COLO668 (cell line): Measurements from ENCODE around the gene FICD.
A peak's percentile ranks its signal among the peaks of the same experiment; 100 is the strongest.
"Not testable (repeated sequence)": the region's sequence is repeated elsewhere in the genome, so short reads cannot be mapped to it uniquely, and the experiment has no call there.

ENCODE experiments used
- DNase-seq: peaks from one replicate; lab custom pipeline; 2025; ENCODE audit not compliant: unreplicated experiment; lab: John Stamatoyannopoulos, UW

FICD gene

DNA sequence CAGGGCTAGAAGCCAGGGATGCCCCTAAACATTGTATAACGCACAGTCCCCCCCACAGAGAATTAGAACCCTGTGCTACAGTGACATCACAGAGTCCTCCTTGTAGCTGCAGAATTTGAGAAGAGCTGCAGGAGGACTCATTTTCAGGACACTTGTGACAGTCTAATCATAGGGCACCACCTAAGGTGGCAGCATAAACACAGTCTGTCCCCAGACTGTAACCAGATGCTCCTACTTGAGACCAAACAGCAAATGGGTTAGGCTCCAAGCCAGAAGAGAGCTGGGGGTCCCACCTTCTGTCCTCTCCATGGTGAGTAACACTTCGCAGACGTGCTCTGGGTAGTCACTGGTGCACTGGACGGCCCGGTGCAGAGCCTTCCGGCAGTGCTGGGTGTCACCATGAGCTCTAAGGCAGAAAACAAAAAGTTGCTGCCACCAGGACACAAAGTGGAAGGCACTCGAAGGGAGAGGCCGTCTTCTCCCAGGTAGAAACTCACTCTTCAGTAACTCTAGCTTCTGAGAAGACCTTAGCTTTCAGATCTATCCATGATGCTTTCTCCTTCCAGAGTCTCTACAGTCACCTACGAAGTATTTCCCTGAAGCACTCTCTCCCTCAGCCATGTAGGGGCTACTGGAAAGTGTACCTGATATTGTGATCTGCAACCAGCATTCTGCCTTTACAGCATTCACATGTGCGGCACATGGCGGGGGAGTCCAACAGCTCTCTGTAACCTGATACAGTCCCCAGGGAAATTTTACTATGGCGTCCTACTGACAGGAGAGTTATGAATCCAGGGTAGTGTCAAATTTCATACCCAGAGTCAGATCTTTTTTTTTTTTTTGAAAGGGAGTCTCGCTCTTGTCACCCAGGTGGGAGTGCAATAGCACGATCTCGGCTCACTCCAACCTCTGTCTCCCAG, 17.1 kb downstream of the FICD start:
- no peak for DNase-seq

DNA sequence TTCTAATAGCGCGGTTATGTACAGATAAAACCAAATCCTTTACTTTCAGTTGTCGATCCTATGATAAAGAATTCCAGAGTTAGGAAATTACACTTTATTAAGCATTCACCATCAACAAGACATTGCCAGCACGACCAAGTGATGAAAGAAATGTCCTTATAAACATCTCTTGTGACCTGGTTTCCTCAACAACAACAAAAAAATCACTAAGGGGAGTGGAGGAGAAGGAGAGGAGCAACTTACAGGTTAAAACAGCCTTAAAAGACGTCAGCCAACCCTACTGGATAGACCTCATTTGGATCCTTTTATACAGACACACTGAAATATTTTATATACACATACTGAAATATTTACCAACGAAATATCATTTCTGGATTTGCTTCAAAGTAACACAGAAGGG, 23.1 kb downstream of the FICD start:
- no peak for DNase-seq

DNA sequence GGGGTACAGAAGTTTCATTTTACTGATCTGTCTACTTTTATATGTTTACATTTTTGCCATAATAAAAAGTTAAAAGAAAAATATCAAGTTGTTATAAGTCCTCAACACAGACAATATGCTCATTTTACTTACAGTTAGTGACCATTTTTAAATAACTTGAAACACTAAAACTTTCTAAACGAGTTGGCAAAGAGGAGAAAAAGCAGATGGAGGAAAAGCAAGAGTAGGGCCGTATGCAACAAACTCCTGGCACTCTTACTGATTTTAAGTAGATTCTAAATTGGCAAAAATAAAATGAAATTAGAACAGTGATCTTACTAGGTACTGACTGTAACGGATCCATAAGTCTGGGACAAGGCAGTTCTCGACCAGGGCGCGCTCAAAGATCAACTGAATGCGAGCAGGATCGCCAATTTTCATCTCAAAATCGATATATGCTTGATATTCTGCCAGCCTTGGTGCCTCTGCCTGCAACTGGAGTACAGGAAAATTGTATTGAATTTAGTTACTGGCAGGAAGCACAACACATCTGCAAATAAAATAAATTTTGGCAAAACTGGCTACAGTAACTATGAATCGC, 23.6 kb downstream of the FICD start:
- no peak for DNase-seq

DNA sequence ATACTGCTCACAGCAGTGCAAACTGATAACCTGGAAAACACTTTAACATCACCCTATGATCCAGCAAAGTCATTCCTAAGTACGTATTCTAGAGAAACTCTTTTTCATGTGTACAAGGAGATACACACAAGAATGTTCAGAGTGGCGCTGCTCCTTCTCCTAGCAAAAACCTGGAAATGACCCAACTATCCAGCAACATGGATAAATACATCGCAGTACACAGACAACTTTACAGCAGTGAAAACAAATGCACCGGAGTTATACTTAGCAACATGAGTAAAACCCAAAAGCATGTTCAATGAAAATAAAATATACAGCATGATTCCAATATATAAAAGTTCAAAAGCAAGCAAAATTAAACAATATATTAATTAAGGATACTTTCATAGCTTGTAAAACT, 27.2 kb downstream of the FICD start:
- no peak for DNase-seq

DNA sequence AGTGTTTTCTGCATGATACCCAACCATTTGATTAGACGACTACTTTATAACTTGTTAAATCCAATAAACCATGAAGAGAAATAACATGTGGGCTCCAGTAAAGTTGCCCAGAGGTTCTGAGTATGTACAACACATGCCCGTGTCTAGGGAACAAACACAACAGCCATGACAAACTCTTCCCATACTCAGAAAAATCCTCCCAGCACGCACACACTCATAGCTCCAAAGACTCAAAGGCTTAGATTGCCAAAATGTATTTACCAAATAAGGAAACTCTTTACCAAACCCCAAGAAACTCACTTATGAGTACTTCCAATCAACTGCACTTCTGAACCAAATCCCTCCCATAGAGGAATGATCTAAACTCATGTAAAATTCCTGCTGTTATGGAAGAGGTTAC, 28.6 kb downstream of the FICD start:
- no peak for DNase-seq

DNA sequence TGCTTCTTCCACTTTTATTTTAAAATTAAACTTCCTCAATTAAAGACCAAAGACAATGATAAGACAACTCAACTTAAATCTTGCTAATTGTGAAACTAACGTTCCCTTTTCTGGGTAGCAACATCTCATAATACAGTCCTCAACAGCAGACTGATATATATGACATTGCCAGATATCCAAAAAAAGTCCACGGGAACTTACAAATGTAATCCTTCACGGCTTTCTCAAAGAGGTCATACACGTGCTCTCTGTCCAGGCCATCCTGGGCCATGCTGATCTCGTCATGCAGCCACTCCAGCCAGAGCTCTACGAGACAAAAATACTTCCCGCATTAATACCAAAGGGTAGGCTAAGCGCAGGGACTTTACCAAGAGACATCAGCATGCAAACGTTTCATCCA, 32.6 kb downstream of the FICD start:
- DNase-seq, result no peak

DNA sequence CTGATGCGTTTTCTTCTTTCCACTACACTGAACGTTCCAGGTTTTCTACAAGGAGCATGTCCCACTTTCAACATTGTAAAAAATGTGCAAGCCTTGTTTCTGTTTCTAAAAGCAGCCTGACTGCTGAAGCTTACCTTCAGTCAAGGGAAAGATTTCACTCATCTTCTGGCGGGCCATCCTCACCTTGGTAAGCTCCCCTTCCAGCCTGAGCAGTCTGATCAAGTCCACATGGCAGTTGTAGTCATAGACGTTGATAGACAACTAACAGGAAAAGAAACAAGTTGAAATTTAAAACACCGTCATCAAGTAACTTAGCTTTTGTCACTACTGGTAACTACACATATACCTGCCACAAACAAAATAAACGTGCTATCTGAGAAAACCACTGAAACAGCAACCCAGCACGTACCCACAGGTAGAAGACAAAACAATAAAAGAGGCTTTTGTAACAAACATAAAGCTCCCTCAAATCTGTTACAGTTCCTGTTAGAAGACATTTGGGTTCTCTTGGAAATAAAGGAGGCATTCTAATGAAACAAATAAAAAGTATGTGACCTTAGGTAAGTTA, 34.0 kb downstream of the FICD start:
- no peak for DNase-seq

DNA sequence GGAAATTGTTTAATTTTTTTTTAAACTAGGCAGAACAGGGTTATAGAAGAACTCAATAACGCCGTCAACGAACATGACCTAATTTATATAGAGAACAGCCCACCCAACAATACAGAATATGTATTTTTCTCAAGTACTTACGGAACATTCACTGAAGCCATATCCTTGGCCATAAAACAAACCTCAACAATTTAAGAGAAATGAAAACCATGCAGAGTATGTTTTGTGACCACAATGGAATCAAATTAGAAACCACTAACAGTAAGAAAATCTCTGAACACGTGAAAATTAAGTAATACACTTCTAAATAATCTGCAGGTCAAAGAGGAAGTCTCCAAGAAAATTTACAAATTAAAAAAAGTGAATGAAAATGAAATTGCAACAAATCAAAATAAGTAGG, 36.5 kb downstream of the FICD start:
- no peak for DNase-seq

DNA sequence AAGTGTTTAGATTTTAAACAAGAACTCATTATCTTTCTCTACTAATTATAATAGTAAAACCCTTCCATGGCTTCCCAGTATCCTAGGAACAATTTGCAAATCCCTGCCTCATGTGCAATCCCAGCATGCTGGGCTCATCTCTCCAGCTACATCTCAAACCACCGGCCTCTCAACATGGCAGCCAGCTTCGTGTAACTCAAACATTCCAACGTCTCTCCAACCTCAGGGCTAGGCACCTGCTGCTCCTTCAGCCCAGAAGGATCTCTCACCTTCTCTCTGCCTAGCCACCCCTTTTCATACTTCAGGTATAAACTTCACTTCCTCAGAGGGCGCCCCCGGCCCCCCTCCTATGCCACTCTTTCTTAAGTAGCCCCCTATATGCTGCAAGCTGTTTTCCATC, 38.7 kb downstream of the FICD start:
- DNase-seq, result no peak

DNA sequence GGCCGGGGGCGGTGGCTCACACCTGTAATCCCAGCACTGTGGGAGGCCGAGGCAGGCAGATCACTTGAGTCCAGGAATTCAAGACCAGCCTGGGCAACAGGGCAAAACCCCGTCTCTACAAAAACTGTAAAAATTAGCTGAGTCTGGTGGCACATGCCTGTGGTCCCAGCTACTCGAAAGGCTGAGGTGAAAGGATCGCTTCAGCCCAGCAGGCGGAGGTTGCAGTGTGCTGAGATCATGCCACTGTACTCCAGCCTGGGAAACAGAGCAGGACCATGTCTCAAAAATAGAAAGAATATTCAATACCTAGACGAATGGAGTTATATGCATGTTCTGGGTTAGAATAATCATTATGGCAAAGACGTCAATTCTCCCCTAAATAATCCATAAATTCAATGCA, 40.3 kb downstream of the FICD start:
- not testable (repeated sequence) for DNase-seq

DNA sequence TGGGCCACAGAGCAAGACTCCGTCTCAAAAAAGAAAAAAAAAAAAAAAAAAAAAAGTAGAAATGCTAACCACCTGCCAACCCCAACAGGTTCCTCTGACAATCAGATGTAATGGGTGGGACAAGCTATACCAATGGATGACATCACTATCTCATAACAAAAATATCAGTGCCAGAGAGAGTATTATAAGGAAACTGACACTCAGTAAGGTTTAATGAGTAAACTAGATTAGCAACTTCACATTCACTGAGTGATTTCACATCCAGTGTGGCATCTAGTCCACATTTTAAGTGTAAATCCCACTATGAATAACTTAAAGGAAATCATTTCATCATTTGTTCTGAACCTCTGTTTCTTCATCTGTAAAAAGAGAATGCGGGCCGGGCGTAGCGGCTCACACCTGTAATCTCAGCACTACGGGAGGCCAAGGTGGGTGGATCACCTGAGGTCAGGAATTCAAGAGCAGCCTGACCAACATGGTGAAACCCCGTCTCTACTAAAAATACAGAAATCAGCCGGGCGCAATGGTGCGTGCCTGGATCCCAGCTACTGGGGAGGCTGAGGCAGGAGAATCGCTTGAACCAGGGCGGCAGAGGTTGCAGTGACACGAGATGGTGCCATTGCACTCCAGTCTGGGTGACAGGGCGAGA, 44.1 kb downstream of the FICD start:
- no peak for DNase-seq

DNA sequence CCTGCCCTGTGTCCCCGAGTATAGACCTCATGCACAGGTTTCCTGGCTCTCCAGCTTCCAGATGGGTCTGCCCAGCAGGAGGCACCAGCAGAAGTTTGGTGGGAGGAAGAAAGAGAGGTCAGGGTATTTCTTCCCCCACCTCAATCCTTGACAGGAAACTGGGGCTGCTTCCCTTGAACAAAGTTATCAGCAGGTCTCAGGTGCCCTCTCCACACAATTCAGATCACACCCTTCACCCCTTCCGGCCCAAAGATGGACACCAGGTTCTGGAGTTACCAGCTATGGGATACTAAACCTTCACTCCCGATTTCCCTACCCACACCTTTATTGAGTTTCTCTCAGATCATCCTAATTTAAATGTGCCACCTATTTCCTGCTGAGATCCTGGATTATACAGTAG, 44.7 kb downstream of the FICD start:
- no peak for DNase-seq

DNA sequence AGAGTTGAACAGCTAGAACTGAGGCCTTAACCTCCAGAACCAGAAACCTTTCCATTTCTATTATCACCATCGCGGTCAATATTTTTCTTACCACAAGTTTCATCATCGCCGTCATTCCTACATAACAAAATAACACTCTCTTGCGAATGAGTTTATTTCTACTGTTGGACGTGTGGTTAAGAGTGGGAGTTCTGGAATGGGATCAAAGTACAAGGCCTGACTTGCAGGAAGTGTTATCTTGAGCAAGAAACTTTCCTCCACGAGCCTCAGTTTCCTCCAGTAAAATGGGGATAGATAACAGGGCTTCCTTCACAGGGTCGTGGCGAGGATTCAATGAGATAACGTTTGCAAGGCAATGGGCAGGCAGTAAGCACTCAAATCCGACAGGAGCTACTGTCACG, 45.2 kb downstream of the FICD start:
- DNase-seq, result no peak

DNA sequence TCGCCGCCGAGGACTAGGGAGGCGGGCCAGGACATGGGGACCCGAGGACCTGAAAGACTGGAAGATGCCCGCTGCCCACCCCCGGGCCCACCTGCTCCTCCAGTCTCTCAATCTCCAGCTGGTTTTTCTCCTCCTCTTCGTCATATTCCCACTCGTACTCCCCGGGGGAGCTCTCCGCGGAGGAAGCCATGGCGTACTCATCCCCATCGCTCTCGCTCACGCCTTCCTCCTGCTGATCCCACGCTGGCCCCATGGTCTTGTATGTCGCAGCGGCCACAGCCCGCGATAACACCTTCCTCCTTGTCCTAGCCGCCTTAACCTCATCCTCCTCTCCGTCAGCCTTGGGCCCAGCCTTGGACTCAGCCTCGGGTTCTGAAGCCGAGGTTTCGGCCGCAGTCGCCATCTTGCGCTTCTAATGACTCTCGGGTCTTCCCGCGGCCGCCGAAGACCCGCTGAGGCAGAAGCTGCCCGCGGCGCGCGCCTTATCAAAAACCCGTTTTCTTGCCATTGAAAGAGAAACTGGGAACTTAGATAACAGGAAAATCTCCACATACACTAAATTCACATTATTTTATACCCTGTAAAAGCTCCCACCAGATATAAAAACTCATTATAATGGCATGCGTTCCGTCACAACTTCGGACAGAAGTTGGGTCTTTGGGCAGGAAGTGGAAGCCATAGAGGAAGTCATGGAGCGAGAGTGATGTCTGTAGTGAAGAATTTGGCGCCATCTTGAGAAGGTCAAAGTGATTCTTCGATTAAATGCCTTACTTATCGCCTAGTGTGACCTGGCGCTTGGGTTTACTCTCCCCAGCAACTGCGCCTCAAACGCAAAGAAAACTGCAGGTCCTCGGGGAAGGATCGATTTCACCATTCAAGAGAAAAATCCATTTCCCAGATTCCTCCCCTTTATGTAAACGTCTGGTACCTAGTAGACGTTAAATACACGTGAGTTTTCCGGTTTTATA, 46.0 kb downstream of the FICD start, which contains the start of gene SART3:
Gene SART3 (minus strand): TSS at position 422 of the 968 bp plus-strand sequence. CDS start 19 bp downstream, at position 403.
- DNase-seq, result peak; percentile 89

DNA sequence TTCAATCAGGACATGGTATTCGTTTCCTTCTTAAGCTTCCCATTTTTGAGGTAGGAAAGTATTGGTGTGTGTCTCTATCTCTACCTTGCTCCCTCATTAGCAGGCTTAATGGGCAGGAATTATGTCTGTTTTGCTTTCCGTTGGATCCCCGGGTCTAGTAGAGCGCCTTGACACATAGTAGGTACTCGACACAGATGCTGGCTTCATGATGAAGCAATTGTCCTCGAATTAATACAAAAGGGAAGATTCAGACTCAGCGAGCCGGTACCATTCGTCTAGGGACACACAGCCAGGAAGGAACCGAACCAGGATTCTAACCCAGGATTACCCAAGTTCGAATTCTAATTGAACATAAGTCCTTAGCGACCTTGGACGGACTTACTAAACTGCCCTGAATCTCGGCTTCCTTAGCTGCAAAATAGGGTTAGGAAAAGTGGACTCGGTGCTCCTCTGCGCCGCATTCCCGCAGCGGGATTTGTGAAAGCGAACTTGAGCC, 46.8 kb downstream of the FICD start:
- no peak for DNase-seq

DNA sequence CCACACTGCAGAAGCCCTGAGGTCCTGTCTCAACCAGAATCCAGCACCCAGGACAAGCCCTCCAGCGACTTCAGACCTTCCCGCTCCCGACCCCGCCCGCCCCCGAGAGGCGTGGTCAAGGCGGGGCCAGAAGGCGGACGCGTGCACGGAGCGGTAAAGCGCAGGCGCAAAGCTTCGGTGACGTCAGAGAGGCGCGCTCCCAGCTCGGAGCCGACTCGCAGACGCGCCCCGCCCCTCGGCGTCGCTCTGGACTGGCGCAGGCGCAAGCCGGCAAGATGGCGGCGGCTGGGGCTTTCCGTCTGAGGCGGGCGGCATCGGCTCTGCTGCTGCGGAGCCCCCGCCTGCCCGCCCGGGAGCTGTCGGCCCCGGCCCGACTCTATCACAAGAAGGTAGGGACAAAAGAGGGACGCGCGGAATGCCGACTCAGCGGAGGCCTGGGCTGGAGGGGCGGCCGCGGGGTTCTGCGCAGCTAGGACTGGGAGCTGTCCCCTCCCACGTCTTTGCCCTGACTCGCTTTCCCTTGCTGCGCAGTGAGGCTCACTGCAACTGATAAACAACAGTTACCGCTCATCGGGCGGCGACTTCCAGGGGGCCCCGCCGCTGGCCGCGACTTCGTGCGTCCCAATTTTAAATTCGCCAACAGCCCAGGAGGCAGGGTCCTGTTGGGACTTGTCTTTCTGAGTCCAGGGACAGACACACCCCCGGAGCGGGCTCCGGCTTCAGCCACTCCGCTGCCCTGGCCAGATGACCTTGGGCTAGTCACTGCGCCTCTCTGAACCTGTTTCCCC, 47.5 kb downstream of the FICD start, which contains the start of gene ISCU:
Gene ISCU (plus strand): TSS at position 249 of the 788 bp plus-strand sequence. CDS start 27 bp downstream, at position 276.
- peak; percentile 99 for DNase-seq

DNA sequence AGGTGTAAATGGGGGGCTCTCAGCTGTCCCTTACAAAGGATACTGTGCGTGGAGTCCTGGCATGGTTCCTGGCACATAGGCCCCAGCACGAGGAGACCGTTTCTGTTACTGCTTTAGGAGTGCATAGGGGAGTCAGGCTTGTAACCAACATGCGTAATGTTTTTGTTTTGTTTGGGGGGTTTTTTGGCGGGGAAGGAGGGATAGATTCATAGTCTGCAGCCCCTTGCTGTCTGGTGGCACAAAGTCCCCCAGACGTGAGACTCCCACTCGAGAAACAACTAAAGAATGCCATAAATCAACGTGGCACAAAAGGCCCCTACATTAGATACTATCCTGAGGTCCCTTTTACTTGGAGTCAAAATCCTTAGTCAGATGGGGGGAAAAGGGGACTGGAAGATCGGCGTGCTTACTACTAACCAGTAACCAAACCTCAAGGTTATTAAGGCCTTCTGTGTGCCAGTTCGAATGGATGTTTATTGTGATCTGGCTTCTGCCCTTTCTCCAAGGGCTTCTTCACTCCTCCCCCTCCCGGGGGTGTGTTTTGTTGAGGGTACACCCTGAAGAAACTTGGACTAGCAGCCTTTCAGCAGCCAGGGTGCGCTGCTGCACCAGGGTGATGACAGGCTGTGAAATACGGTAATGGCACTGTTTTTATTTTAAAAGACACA, 48.2 kb downstream of the FICD start:
- peak; percentile 80 for DNase-seq

DNA sequence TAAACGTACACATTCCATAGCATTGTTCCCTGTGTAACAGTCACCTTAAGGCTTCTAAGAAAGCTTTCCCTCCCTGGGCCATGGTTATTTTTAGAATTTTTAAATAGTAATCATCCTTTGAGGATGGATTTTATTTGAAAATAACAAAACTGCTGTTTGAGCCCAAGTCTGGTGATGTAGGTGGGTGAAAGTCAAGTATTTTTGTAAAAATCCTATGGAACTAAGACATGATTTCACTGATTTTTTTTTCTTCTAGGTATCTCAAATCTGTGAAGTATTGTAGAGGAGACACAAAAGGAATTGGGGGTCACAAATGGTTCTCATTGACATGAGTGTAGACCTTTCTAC, 48.7 kb downstream of the FICD start:
- no peak for DNase-seq

DNA sequence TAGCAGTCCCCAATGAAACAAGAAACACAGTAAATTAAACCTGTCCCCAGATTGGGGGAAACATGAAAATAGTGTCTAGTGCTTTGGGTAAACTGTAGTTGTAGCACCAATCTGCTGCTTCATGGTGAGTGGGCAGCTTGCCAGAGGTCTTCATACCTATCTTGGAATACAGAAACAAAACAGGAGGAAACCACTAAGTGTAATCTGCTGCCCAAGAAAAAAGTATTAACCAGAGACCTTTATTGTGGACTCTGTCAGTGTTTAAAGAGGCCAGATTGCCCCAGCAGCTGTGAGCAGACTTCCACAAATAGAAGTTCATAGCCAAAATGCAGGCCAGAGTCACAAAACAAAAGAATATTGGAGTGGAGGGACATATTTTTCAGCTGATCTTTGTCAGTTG, 49.6 kb downstream of the FICD start:
- DNase-seq, result no peak
